H1 (cell line): ENCODE data around the gene SYNDIG1.

Experiments
- CEBPB ChIP-seq: IDR thresholded peaks from 2 replicates; pipeline ENCODE4 v1.6.1; 2012; ENCODE audit warnings: low read depth, low read length
- CTCF ChIP-seq, 3 experiments: IDR thresholded peaks; 1 replicate in 2 of 3; 2 replicates in 1 of 3; pipeline versions ENCODE4 v1.5.1 to v1.6.1; 2011; ENCODE audit warnings: low read length in 3 of 3, mild to moderate bottlenecking in 3 of 3, inconsistent platforms in 2 of 3, low read depth in 1 of 3, moderate library complexity in 1 of 3; ENCODE audit not compliant: insufficient read depth in 1 of 3; ENCODE audit errors: control extremely low read depth in 1 of 3
- EP300 ChIP-seq, 2 experiments: IDR thresholded peaks; 1 replicate in 1 of 2; 2 replicates in 1 of 2; pipeline ENCODE4 v1.6.1; 2011 to 2012; ENCODE audit warnings: low read depth in 2 of 2, low read length in 2 of 2, mild to moderate bottlenecking in 2 of 2, borderline replicate concordance in 1 of 2, inconsistent platforms in 1 of 2, moderate library complexity in 1 of 2
- EZH2 ChIP-seq: fragments of 200-600 bp; sonication (generic); IDR thresholded peaks from 2 replicates; pipeline ENCODE4 v1.7.1; 2012; ENCODE audit warnings: low read depth, mild to moderate bottlenecking, moderate library complexity, low read length, inconsistent platforms; ENCODE audit not compliant: severe bottlenecking
- KDM4A ChIP-seq: IDR thresholded peaks from one replicate; pipeline ENCODE4 v1.7.1; 2012; ENCODE audit warnings: low read depth, mild to moderate bottlenecking, moderate library complexity, low read length, inconsistent platforms; ENCODE audit not compliant: severe bottlenecking
- POLR2A ChIP-seq, 2 experiments: IDR thresholded peaks; 1 replicate in 1 of 2; 2 replicates in 1 of 2; pipeline ENCODE4 v1.6.1; 2011; ENCODE audit warnings: low read depth in 2 of 2, low read length in 2 of 2, mild to moderate bottlenecking in 2 of 2; ENCODE audit errors: control extremely low read depth in 1 of 2
- TEAD4 ChIP-seq: IDR thresholded peaks from 2 replicates; pipeline ENCODE4 v1.6.1; 2012; ENCODE audit warnings: low read depth, low read length, inconsistent platforms, mixed read lengths

DNA sequence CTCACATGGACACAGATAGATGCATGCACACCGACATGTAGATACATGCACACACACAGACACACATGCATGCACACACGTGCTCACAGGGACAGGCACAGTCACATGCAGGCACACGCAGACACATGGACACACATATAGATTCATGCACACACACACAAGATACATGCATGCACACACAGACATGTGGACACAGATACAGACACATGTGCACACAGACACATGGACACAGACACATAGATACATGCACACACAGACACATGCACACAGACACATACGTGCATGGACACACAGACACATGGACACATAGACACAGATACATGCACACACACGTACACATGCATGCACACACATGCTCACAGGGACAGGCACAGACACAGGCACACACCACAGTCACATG, 19.8 kb downstream of the SYNDIG1 start:
- TF ChIP-seq EZH2 = no peak
- no peak for TF ChIP-seq POLR2A (IDR thresholded peaks at IDR 0.05; ENCODE audit: control extremely low read depth in 1 of 2, low read depth in 2 of 2, low read length in 2 of 2)
- TF ChIP-seq CEBPB = no peak
- TF ChIP-seq CTCF (IDR thresholded peaks at IDR 0.05; ENCODE audit: control extremely low read depth in 1 of 3, insufficient read depth in 1 of 3, low read depth in 1 of 3, low read length in 3 of 3) = no peak
- TF ChIP-seq TEAD4 = no peak
- TF ChIP-seq EP300 (IDR thresholded peaks at IDR 0.05; ENCODE audit: borderline replicate concordance in 1 of 2, low read depth in 2 of 2, low read length in 2 of 2) = no peak
- TF ChIP-seq KDM4A = no peak
